GM23338 (cell line): Measurements from ENCODE around the gene CGB1. TPM values are rescaled to one million over a fixed set of nuclear protein-coding genes. Genes with fewer than 3 reads are reported as not detected.

Experiments
- ATAC-seq: fragments of 200-7000 bp; cut with Tn5 transposase; 3 replicates; pipeline ENCODE4 v1.9.1; 2020
- DNase-seq: peaks from one replicate; pipeline ENCODE4 v3.0.0-alpha.2; 2015; ENCODE audit warnings: low spot score
- H2AFZ ChIP-seq: fragments of 200-600 bp; sonication (generic); 2 replicates; pipeline ENCODE4 v1.8.0; 2016; ENCODE audit warnings: antibody characterized with exemption, mild to moderate bottlenecking, moderate library complexity
- H3F3A ChIP-seq: fragments of 200-600 bp; sonication (generic); replicated peaks from 2 replicates; pipeline ENCODE4 v1.8.0; 2017; ENCODE audit warnings: antibody characterized with exemption, mixed run types, low read depth
- H3K27ac ChIP-seq: fragments of 200-600 bp; sonication (generic); 2 replicates; pipeline ENCODE4 v1.6.1; 2016; ENCODE audit warnings: low read depth
- H3K27me3 ChIP-seq: fragments of 200-600 bp; sonication (generic); 2 replicates; pipeline ENCODE4 v1.8.0; 2016; ENCODE audit warnings: mild to moderate bottlenecking, mixed run types, moderate library complexity; ENCODE audit not compliant: insufficient read depth
- H3K36me3 ChIP-seq: fragments of 200-600 bp; sonication (generic); 2 replicates; pipeline ENCODE4 v1.8.0; 2016; ENCODE audit warnings: mild to moderate bottlenecking; ENCODE audit not compliant: insufficient read depth
- H3K4me1 ChIP-seq: fragments of 200-600 bp; sonication (generic); 2 replicates; pipeline ENCODE4 v1.8.0; 2016; ENCODE audit warnings: mild to moderate bottlenecking, moderate library complexity; ENCODE audit not compliant: insufficient read depth
- H3K4me2 ChIP-seq: fragments of 200-600 bp; sonication (generic); 2 replicates; pipeline ENCODE4 v1.7.1; 2017; ENCODE audit warnings: mixed run types
- H3K4me3 ChIP-seq: fragments of 200-600 bp; sonication (generic); 2 replicates; pipeline ENCODE4 v1.6.1; 2016; ENCODE audit warnings: mixed run types
- H3K79me2 ChIP-seq: fragments of 200-600 bp; sonication (generic); replicated peaks from 2 replicates; pipeline ENCODE4 v1.8.0; 2017; ENCODE audit warnings: mild to moderate bottlenecking; ENCODE audit not compliant: insufficient read depth
- H3K9me2 ChIP-seq: fragments of 200-600 bp; sonication (generic); 2 replicates; pipeline ENCODE4 v1.8.0; 2017; ENCODE audit not compliant: insufficient read depth
- H4K20me1 ChIP-seq: fragments of 200-600 bp; sonication (generic); replicated peaks from 2 replicates; pipeline ENCODE4 v1.8.0; 2017; ENCODE audit warnings: mild to moderate bottlenecking; ENCODE audit not compliant: insufficient read depth
- H3K27ac Mint-ChIP-seq: 2 replicates; pipeline ENCODE4 v1.8.0; 2020; ENCODE audit warnings: inconsistent platforms, mild to moderate bottlenecking, moderate library complexity, mixed read lengths
- H3K27me3 Mint-ChIP-seq: 3 replicates; pipeline ENCODE4 v1.8.0; 2022; ENCODE audit warnings: low read depth, mild to moderate bottlenecking, moderate library complexity, mixed read lengths, inconsistent platforms; ENCODE audit not compliant: insufficient read depth, poor library complexity
- H3K36me3 Mint-ChIP-seq: 3 replicates; pipeline ENCODE4 v1.8.0; 2021; ENCODE audit warnings: low read depth, mild to moderate bottlenecking, inconsistent platforms, moderate library complexity, mixed read lengths
- H3K4me1 Mint-ChIP-seq: 3 replicates; pipeline ENCODE4 v1.8.0; 2020; ENCODE audit warnings: mild to moderate bottlenecking, inconsistent platforms, mixed read lengths
- H3K4me3 Mint-ChIP-seq: 3 replicates; pipeline ENCODE4 v1.8.0; 2021; ENCODE audit warnings: moderate library complexity, mild to moderate bottlenecking, inconsistent platforms, mixed read lengths
- H3K9me3 Mint-ChIP-seq: 3 replicates; pipeline ENCODE4 v1.8.0; 2020; ENCODE audit warnings: moderate library complexity, mild to moderate bottlenecking, inconsistent platforms, mixed read lengths
- CREB1 ChIP-seq: fragments of 250-450 bp; sonication (Bioruptor Pico); IDR thresholded peaks from 2 replicates; pipeline ENCODE4 v1.5.0; 2020; ENCODE audit warnings: low read depth, mild to moderate bottlenecking, moderate library complexity
- EZH2 ChIP-seq: fragments of 200-600 bp; sonication (generic); IDR thresholded peaks from one replicate; pipeline ENCODE4 v1.8.0; 2017; ENCODE audit warnings: antibody characterized with exemption, mild to moderate bottlenecking, low read depth; ENCODE audit not compliant: unreplicated experiment
- NANOG ChIP-seq: IDR thresholded peaks from 2 replicates; pipeline ENCODE4 v1.6.1; 2016; ENCODE audit warnings: antibody characterized with exemption, borderline replicate concordance
- POLR2AphosphoS5 ChIP-seq: IDR thresholded peaks from 2 replicates; pipeline ENCODE4 v1.6.1; 2016; ENCODE audit warnings: antibody characterized with exemption, low read depth
- STAT1 ChIP-seq: IDR thresholded peaks from one replicate; pipeline ENCODE4 v1.6.1; 2016; ENCODE audit warnings: antibody characterized with exemption; ENCODE audit not compliant: unreplicated experiment
- ZNF114 ChIP-seq: fragments of 250-450 bp; sonication (Bioruptor Pico); IDR thresholded peaks from 2 replicates; pipeline ENCODE4 v1.5.0; 2020; ENCODE audit warnings: mild to moderate bottlenecking, moderate library complexity
- polyA plus RNA-seq: library from polyadenylated mRNA; unstranded; fragments of >200 nt; fragmentation: Nextera tagmentation; extraction: Ambion mirVana; gene quantifications from 2 replicates; pipeline ENCODE4 v1.2.1, GENCODE V29; 2016
- total RNA-seq: library from RNA; depleted of rRNA; stranded (reverse); fragments of >200 nt; shearing (Covaris generic); gene quantifications from 2 replicates; pipeline ENCODE4 v1.2.3, GENCODE V29; 2014
- TF ChIP-seq, protein P1 (sequence below): IDR thresholded peaks from one replicate; pipeline ENCODE4 v1.6.1; 2018; ENCODE audit warnings: antibody characterized with exemption; ENCODE audit not compliant: unreplicated experiment
- TF ChIP-seq, protein P2 (sequence below), 2 experiments: fragments of 200-600 bp in 1 of 2; sonication (generic) in 1 of 2; conservative IDR thresholded peaks; 2 replicates each; pipeline versions ENCODE4 v1.5.1 to v1.6.1; 2016 to 2017; ENCODE audit warnings: antibody characterized with exemption in 2 of 2, low read depth in 2 of 2, mild to moderate bottlenecking in 2 of 2, moderate library complexity in 1 of 2
- TF ChIP-seq, protein P3 (sequence below): IDR thresholded peaks from 2 replicates; pipeline ENCODE4 v1.6.1; 2016; ENCODE audit warnings: antibody characterized with exemption

Gene CGB1
- total and polyA plus RNA-seq, 2 experiments from 2014 or later: 0.52 TPM; not detected in 1

DNA sequence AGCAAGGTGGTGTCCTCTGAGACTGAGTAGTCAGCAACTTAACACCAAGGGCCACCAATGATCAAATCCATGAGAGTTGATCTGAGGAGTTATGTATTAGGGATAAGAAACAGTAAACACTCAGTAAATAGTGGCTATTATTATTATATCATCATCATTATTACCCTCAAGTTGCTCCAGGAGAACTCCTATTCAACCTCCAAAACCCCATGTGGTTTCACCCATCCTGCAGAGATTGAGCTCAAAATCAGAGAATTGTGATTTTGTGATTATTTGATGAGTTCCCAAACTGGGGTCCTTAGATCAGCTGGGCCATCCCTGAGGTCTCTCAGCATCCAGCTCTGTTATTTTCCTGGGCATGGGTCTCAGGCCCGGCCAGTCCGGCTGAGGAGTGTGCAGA lies 24.3 kb upstream of the CGB1 start (continued):
- TF ChIP-seq EZH2 (no peak), POLR2AphosphoS5 (no peak), CREB1 (CRISPR knock-in tag) (no peak), ZNF114 (no peak), NANOG (no peak), STAT1 (no peak)
- TF ChIP-seq, protein P1, sequence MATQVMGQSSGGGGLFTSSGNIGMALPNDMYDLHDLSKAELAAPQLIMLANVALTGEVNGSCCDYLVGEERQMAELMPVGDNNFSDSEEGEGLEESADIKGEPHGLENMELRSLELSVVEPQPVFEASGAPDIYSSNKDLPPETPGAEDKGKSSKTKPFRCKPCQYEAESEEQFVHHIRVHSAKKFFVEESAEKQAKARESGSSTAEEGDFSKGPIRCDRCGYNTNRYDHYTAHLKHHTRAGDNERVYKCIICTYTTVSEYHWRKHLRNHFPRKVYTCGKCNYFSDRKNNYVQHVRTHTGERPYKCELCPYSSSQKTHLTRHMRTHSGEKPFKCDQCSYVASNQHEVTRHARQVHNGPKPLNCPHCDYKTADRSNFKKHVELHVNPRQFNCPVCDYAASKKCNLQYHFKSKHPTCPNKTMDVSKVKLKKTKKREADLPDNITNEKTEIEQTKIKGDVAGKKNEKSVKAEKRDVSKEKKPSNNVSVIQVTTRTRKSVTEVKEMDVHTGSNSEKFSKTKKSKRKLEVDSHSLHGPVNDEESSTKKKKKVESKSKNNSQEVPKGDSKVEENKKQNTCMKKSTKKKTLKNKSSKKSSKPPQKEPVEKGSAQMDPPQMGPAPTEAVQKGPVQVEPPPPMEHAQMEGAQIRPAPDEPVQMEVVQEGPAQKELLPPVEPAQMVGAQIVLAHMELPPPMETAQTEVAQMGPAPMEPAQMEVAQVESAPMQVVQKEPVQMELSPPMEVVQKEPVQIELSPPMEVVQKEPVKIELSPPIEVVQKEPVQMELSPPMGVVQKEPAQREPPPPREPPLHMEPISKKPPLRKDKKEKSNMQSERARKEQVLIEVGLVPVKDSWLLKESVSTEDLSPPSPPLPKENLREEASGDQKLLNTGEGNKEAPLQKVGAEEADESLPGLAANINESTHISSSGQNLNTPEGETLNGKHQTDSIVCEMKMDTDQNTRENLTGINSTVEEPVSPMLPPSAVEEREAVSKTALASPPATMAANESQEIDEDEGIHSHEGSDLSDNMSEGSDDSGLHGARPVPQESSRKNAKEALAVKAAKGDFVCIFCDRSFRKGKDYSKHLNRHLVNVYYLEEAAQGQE: no peak

DNA sequence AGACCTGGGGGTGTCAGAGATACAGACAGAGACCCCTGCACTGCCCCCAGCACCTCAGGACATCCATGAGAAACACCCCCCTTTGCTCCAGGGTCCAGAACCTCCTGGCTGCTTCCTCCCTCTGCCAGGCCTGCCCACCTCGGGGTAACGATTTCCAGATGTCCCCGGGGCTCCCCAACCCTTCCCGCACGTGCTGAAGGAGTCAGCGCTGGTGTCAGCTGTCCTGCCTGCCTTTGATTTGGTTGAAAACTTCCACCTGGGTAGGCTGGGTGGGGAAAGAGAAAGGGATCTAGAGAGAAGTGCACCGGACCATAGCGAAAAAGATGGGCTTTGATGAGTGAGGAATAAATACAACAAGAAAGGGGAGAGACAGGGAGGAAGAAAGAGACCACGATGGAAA lies 22.4 kb upstream of the CGB1 start:
- Mint-ChIP-seq H3K9me3 (no peaks in the 10 kb centered on the region; the same call in 2 of the 3 replicates), H3K27me3 (peaks cover 51% of the 10 kb centered on the region), H3K27ac (no peak overlapping the region), H3K4me3 (no peak overlapping the region), H3K36me3 (no peaks in the 10 kb centered on the region), H3K4me1 (peaks cover 20% of the 10 kb centered on the region)
- H3K79me2 ChIP-seq: no peaks in the 10 kb centered on the region
- no peaks in the 10 kb centered on the region for H4K20me1 ChIP-seq
- no peaks in the 10 kb centered on the region for H3K36me3 ChIP-seq
- H3F3A ChIP-seq: no peaks in the 10 kb centered on the region
- no peak overlapping the region for H3K27ac ChIP-seq
- H3K4me2 ChIP-seq: no peak overlapping the region
- ATAC-seq (no peak), DNase-seq (no peak)
- H3K9me2 ChIP-seq: no peaks in the 10 kb centered on the region
- H3K4me3 ChIP-seq: no peak overlapping the region
- H3K27me3 ChIP-seq: peaks cover 63% of the 10 kb centered on the region
- TF ChIP-seq NANOG: no peak
- peaks cover 20% of the 10 kb centered on the region for H3K4me1 ChIP-seq
- no peak overlapping the region for H2AFZ ChIP-seq

DNA sequence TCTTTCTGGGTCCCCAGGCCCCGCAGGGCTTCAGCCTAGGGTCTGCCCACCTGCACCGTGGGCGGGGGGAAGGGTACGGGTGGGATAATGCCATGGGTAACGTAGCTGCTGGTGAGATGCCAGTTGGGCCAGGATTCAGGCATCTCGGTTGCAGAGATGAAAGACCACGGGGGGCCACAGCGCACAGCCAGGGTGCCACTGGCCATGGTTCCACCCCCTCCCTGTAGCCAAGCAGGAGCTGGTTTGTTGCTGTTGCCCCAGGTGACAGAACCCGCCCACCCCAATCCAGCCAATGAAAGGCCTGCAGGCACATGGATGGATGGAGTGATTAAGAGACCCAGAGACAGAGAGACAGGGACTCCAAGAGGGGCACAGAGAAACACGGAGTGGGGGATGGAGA lies 21.9 kb upstream of the CGB1 start:
- peaks cover 63% of the 10 kb centered on the region for H3K27me3 ChIP-seq
- no peak overlapping the region for H3K27ac Mint-ChIP-seq
- no peaks in the 10 kb centered on the region for H3F3A ChIP-seq
- no peak overlapping the region for H3K4me3 Mint-ChIP-seq
- H3K4me1 ChIP-seq: peaks cover 15% of the 10 kb centered on the region
- no peaks in the 10 kb centered on the region for H3K36me3 Mint-ChIP-seq
- DNase-seq (no peak), ATAC-seq (peak; percentile 23)
- H3K9me3 Mint-ChIP-seq: no peaks in the 10 kb centered on the region; the same call in 2 of the 3 replicates
- H3K79me2 ChIP-seq: no peaks in the 10 kb centered on the region
- peaks cover 15% of the 10 kb centered on the region for H3K4me1 Mint-ChIP-seq
- H3K27me3 Mint-ChIP-seq: peaks cover 56% of the 10 kb centered on the region
- H3K9me2 ChIP-seq: no peaks in the 10 kb centered on the region
- no peaks in the 10 kb centered on the region for H4K20me1 ChIP-seq
- peak overlapping the region; percentile 95; the same call in 1 of the 2 replicates for H3K4me2 ChIP-seq
- no peak overlapping the region for H2AFZ ChIP-seq
- H3K27ac ChIP-seq: no peak overlapping the region
- peak overlapping the region; percentile 73; the same call in 1 of the 2 replicates for H3K4me3 ChIP-seq
- no peaks in the 10 kb centered on the region for H3K36me3 ChIP-seq
- TF ChIP-seq, protein P2, sequence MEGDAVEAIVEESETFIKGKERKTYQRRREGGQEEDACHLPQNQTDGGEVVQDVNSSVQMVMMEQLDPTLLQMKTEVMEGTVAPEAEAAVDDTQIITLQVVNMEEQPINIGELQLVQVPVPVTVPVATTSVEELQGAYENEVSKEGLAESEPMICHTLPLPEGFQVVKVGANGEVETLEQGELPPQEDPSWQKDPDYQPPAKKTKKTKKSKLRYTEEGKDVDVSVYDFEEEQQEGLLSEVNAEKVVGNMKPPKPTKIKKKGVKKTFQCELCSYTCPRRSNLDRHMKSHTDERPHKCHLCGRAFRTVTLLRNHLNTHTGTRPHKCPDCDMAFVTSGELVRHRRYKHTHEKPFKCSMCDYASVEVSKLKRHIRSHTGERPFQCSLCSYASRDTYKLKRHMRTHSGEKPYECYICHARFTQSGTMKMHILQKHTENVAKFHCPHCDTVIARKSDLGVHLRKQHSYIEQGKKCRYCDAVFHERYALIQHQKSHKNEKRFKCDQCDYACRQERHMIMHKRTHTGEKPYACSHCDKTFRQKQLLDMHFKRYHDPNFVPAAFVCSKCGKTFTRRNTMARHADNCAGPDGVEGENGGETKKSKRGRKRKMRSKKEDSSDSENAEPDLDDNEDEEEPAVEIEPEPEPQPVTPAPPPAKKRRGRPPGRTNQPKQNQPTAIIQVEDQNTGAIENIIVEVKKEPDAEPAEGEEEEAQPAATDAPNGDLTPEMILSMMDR (conservative IDR thresholded peaks at IDR 0.05; ENCODE audit: low read depth in 2 of 2): no peak
- TF ChIP-seq ZNF114: no peak
- TF ChIP-seq, protein P3, sequence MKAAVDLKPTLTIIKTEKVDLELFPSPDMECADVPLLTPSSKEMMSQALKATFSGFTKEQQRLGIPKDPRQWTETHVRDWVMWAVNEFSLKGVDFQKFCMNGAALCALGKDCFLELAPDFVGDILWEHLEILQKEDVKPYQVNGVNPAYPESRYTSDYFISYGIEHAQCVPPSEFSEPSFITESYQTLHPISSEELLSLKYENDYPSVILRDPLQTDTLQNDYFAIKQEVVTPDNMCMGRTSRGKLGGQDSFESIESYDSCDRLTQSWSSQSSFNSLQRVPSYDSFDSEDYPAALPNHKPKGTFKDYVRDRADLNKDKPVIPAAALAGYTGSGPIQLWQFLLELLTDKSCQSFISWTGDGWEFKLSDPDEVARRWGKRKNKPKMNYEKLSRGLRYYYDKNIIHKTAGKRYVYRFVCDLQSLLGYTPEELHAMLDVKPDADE: no peak
